GM23338 (cell line): ENCODE results near the gene PALLD. TPM values are rescaled to one million over a fixed set of nuclear protein-coding genes. Genes with fewer than 3 reads are reported as not detected.

Source experiments
- ATAC-seq: fragments of 200-7000 bp; cut with Tn5 transposase; 3 replicates; pipeline ENCODE4 v1.9.1; 2020
- DNase-seq: peaks from one replicate; pipeline ENCODE4 v3.0.0-alpha.2; 2015; ENCODE audit warnings: low spot score
- H2AFZ ChIP-seq: fragments of 200-600 bp; sonication (generic); 2 replicates; pipeline ENCODE4 v1.8.0; 2016; ENCODE audit warnings: antibody characterized with exemption, mild to moderate bottlenecking, moderate library complexity
- H3F3A ChIP-seq: fragments of 200-600 bp; sonication (generic); replicated peaks from 2 replicates; pipeline ENCODE4 v1.8.0; 2017; ENCODE audit warnings: antibody characterized with exemption, mixed run types, low read depth
- H3K27ac ChIP-seq: fragments of 200-600 bp; sonication (generic); 2 replicates; pipeline ENCODE4 v1.6.1; 2016; ENCODE audit warnings: low read depth
- H3K27me3 ChIP-seq: fragments of 200-600 bp; sonication (generic); 2 replicates; pipeline ENCODE4 v1.8.0; 2016; ENCODE audit warnings: mild to moderate bottlenecking, mixed run types, moderate library complexity; ENCODE audit not compliant: insufficient read depth
- H3K36me3 ChIP-seq: fragments of 200-600 bp; sonication (generic); 2 replicates; pipeline ENCODE4 v1.8.0; 2016; ENCODE audit warnings: mild to moderate bottlenecking; ENCODE audit not compliant: insufficient read depth
- H3K4me1 ChIP-seq: fragments of 200-600 bp; sonication (generic); 2 replicates; pipeline ENCODE4 v1.8.0; 2016; ENCODE audit warnings: mild to moderate bottlenecking, moderate library complexity; ENCODE audit not compliant: insufficient read depth
- H3K4me2 ChIP-seq: fragments of 200-600 bp; sonication (generic); 2 replicates; pipeline ENCODE4 v1.7.1; 2017; ENCODE audit warnings: mixed run types
- H3K4me3 ChIP-seq: fragments of 200-600 bp; sonication (generic); 2 replicates; pipeline ENCODE4 v1.6.1; 2016; ENCODE audit warnings: mixed run types
- H3K79me2 ChIP-seq: fragments of 200-600 bp; sonication (generic); replicated peaks from 2 replicates; pipeline ENCODE4 v1.8.0; 2017; ENCODE audit warnings: mild to moderate bottlenecking; ENCODE audit not compliant: insufficient read depth
- H3K9me2 ChIP-seq: fragments of 200-600 bp; sonication (generic); 2 replicates; pipeline ENCODE4 v1.8.0; 2017; ENCODE audit not compliant: insufficient read depth
- H4K20me1 ChIP-seq: fragments of 200-600 bp; sonication (generic); replicated peaks from 2 replicates; pipeline ENCODE4 v1.8.0; 2017; ENCODE audit warnings: mild to moderate bottlenecking; ENCODE audit not compliant: insufficient read depth
- H3K27ac Mint-ChIP-seq: 2 replicates; pipeline ENCODE4 v1.8.0; 2020; ENCODE audit warnings: inconsistent platforms, mild to moderate bottlenecking, moderate library complexity, mixed read lengths
- H3K27me3 Mint-ChIP-seq: 3 replicates; pipeline ENCODE4 v1.8.0; 2022; ENCODE audit warnings: low read depth, mild to moderate bottlenecking, moderate library complexity, mixed read lengths, inconsistent platforms; ENCODE audit not compliant: insufficient read depth, poor library complexity
- H3K36me3 Mint-ChIP-seq: 3 replicates; pipeline ENCODE4 v1.8.0; 2021; ENCODE audit warnings: low read depth, mild to moderate bottlenecking, inconsistent platforms, moderate library complexity, mixed read lengths
- H3K4me1 Mint-ChIP-seq: 3 replicates; pipeline ENCODE4 v1.8.0; 2020; ENCODE audit warnings: mild to moderate bottlenecking, inconsistent platforms, mixed read lengths
- H3K4me3 Mint-ChIP-seq: 3 replicates; pipeline ENCODE4 v1.8.0; 2021; ENCODE audit warnings: moderate library complexity, mild to moderate bottlenecking, inconsistent platforms, mixed read lengths
- H3K9me3 Mint-ChIP-seq: 3 replicates; pipeline ENCODE4 v1.8.0; 2020; ENCODE audit warnings: moderate library complexity, mild to moderate bottlenecking, inconsistent platforms, mixed read lengths
- CREB1 ChIP-seq: fragments of 250-450 bp; sonication (Bioruptor Pico); IDR thresholded peaks from 2 replicates; pipeline ENCODE4 v1.5.0; 2020; ENCODE audit warnings: low read depth, mild to moderate bottlenecking, moderate library complexity
- ETS1 ChIP-seq: IDR thresholded peaks from 2 replicates; pipeline ENCODE4 v1.6.1; 2016; ENCODE audit warnings: antibody characterized with exemption
- EZH2 ChIP-seq: fragments of 200-600 bp; sonication (generic); IDR thresholded peaks from one replicate; pipeline ENCODE4 v1.8.0; 2017; ENCODE audit warnings: antibody characterized with exemption, mild to moderate bottlenecking, low read depth; ENCODE audit not compliant: unreplicated experiment
- EZH2phosphoT487 ChIP-seq: fragments of 200-600 bp; sonication (generic); IDR thresholded peaks from one replicate; pipeline ENCODE4 v1.8.1; 2018; ENCODE audit warnings: antibody characterized with exemption; ENCODE audit not compliant: unreplicated experiment
- JUNB ChIP-seq: IDR thresholded peaks from one replicate; pipeline ENCODE4 v1.6.1; 2016; ENCODE audit warnings: antibody characterized with exemption; ENCODE audit not compliant: unreplicated experiment
- NANOG ChIP-seq: IDR thresholded peaks from 2 replicates; pipeline ENCODE4 v1.6.1; 2016; ENCODE audit warnings: antibody characterized with exemption, borderline replicate concordance
- POLR2AphosphoS5 ChIP-seq: IDR thresholded peaks from 2 replicates; pipeline ENCODE4 v1.6.1; 2016; ENCODE audit warnings: antibody characterized with exemption, low read depth
- REST ChIP-seq: IDR thresholded peaks from one replicate; pipeline ENCODE4 v1.6.1; 2018; ENCODE audit warnings: antibody characterized with exemption; ENCODE audit not compliant: unreplicated experiment
- STAT1 ChIP-seq: IDR thresholded peaks from one replicate; pipeline ENCODE4 v1.6.1; 2016; ENCODE audit warnings: antibody characterized with exemption; ENCODE audit not compliant: unreplicated experiment
- ZNF114 ChIP-seq: fragments of 250-450 bp; sonication (Bioruptor Pico); IDR thresholded peaks from 2 replicates; pipeline ENCODE4 v1.5.0; 2020; ENCODE audit warnings: mild to moderate bottlenecking, moderate library complexity
- ZNF331 ChIP-seq: fragments of 250-450 bp; sonication (Bioruptor Pico); IDR thresholded peaks from 2 replicates; pipeline ENCODE4 v1.5.0; 2020; ENCODE audit warnings: low read depth, mild to moderate bottlenecking, moderate library complexity
- polyA plus RNA-seq: library from polyadenylated mRNA; unstranded; fragments of >200 nt; fragmentation: Nextera tagmentation; extraction: Ambion mirVana; gene quantifications from 2 replicates; pipeline ENCODE4 v1.2.1, GENCODE V29; 2016
- total RNA-seq: library from RNA; depleted of rRNA; stranded (reverse); fragments of >200 nt; shearing (Covaris generic); gene quantifications from 2 replicates; pipeline ENCODE4 v1.2.3, GENCODE V29; 2014
- TF ChIP-seq, protein P1 (sequence below): fragments of 250-450 bp; sonication (Bioruptor Pico); IDR thresholded peaks from 2 replicates; pipeline ENCODE4 v1.5.0; 2020; ENCODE audit warnings: mild to moderate bottlenecking, moderate library complexity
- TF ChIP-seq, protein P2 (sequence below), 2 experiments: fragments of 200-600 bp in 1 of 2; sonication (generic) in 1 of 2; conservative IDR thresholded peaks; 2 replicates each; pipeline versions ENCODE4 v1.5.1 to v1.6.1; 2016 to 2017; ENCODE audit warnings: antibody characterized with exemption in 2 of 2, low read depth in 2 of 2, mild to moderate bottlenecking in 2 of 2, moderate library complexity in 1 of 2

Gene PALLD
- total and polyA plus RNA-seq, 2 experiments from 2014 or later: 13.1 to 30.2 TPM

- H3K36me3 ChIP-seq: no peaks in the 10 kb centered on the region
- H3K4me3 Mint-ChIP-seq: no peak overlapping the region
- no peaks in the 10 kb centered on the region for H4K20me1 ChIP-seq
- no peaks in the 10 kb centered on the region for H3K27me3 Mint-ChIP-seq
- no peaks in the 10 kb centered on the region for H3K79me2 ChIP-seq
- no peak overlapping the region for H3K27ac ChIP-seq
- H3K27ac Mint-ChIP-seq: no peak overlapping the region
- H3K9me3 Mint-ChIP-seq: no peaks in the 10 kb centered on the region
- no peaks in the 10 kb centered on the region for H3K36me3 Mint-ChIP-seq
- no peaks in the 10 kb centered on the region for H3K9me2 ChIP-seq
- H3K4me2 ChIP-seq: no peak overlapping the region
- no peak for ATAC-seq
- no peaks in the 10 kb centered on the region; the same call in 1 of the 2 replicates for H3K4me1 ChIP-seq
- H3K4me3 ChIP-seq: no peak overlapping the region
- no peak overlapping the region for H2AFZ ChIP-seq
- peaks cover under 1% of the 10 kb centered on the region; the same call in 1 of the 3 replicates for H3K4me1 Mint-ChIP-seq
- no peak for DNase-seq
- TF ChIP-seq ZNF331 (no peak), ETS1 (no peak), JUNB (no peak), ZNF114 (CRISPR knock-in tag) (no peak), NANOG (no peak), CREB1 (no peak), POLR2AphosphoS5 (no peak), STAT1 (no peak), REST (no peak), EZH2phosphoT487 (no peak), EZH2 (no peak)
- TF ChIP-seq, protein P1, sequence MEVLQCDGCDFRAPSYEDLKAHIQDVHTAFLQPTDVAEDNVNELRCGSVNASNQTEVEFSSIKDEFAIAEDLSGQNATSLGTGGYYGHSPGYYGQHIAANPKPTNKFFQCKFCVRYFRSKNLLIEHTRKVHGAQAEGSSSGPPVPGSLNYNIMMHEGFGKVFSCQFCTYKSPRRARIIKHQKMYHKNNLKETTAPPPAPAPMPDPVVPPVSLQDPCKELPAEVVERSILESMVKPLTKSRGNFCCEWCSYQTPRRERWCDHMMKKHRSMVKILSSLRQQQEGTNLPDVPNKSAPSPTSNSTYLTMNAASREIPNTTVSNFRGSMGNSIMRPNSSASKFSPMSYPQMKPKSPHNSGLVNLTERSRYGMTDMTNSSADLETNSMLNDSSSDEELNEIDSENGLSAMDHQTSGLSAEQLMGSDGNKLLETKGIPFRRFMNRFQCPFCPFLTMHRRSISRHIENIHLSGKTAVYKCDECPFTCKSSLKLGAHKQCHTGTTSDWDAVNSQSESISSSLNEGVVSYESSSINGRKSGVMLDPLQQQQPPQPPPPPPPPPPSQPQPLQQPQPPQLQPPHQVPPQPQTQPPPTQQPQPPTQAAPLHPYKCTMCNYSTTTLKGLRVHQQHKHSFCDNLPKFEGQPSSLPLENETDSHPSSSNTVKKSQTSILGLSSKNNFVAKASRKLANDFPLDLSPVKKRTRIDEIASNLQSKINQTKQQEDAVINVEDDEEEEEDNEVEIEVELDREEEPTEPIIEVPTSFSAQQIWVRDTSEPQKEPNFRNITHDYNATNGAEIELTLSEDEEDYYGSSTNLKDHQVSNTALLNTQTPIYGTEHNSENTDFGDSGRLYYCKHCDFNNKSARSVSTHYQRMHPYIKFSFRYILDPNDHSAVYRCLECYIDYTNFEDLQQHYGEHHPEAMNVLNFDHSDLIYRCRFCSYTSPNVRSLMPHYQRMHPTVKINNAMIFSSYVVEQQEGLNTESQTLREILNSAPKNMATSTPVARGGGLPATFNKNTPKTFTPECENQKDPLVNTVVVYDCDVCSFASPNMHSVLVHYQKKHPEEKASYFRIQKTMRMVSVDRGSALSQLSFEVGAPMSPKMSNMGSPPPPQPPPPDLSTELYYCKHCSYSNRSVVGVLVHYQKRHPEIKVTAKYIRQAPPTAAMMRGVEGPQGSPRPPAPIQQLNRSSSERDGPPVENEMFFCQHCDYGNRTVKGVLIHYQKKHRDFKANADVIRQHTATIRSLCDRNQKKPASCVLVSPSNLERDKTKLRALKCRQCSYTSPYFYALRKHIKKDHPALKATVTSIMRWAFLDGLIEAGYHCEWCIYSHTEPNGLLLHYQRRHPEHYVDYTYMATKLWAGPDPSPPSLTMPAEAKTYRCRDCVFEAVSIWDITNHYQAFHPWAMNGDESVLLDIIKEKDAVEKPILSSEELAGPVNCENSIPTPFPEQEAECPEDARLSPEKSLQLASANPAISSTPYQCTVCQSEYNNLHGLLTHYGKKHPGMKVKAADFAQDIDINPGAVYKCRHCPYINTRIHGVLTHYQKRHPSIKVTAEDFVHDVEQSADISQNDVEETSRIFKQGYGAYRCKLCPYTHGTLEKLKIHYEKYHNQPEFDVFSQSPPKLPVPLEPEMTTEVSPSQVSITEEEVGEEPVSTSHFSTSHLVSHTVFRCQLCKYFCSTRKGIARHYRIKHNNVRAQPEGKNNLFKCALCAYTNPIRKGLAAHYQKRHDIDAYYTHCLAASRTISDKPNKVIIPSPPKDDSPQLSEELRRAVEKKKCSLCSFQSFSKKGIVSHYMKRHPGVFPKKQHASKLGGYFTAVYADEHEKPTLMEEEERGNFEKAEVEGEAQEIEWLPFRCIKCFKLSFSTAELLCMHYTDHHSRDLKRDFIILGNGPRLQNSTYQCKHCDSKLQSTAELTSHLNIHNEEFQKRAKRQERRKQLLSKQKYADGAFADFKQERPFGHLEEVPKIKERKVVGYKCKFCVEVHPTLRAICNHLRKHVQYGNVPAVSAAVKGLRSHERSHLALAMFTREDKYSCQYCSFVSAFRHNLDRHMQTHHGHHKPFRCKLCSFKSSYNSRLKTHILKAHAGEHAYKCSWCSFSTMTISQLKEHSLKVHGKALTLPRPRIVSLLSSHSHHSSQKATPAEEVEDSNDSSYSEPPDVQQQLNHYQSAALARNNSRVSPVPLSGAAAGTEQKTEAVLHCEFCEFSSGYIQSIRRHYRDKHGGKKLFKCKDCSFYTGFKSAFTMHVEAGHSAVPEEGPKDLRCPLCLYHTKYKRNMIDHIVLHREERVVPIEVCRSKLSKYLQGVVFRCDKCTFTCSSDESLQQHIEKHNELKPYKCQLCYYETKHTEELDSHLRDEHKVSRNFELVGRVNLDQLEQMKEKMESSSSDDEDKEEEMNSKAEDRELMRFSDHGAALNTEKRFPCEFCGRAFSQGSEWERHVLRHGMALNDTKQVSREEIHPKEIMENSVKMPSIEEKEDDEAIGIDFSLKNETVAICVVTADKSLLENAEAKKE (CRISPR knock-in tag): no peak
- TF ChIP-seq, protein P2, sequence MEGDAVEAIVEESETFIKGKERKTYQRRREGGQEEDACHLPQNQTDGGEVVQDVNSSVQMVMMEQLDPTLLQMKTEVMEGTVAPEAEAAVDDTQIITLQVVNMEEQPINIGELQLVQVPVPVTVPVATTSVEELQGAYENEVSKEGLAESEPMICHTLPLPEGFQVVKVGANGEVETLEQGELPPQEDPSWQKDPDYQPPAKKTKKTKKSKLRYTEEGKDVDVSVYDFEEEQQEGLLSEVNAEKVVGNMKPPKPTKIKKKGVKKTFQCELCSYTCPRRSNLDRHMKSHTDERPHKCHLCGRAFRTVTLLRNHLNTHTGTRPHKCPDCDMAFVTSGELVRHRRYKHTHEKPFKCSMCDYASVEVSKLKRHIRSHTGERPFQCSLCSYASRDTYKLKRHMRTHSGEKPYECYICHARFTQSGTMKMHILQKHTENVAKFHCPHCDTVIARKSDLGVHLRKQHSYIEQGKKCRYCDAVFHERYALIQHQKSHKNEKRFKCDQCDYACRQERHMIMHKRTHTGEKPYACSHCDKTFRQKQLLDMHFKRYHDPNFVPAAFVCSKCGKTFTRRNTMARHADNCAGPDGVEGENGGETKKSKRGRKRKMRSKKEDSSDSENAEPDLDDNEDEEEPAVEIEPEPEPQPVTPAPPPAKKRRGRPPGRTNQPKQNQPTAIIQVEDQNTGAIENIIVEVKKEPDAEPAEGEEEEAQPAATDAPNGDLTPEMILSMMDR (conservative IDR thresholded peaks at IDR 0.05; ENCODE audit: low read depth in 2 of 2): no peak
- no peaks in the 10 kb centered on the region for H3K27me3 ChIP-seq
- H3F3A ChIP-seq: no peaks in the 10 kb centered on the region
These were observed 246.3 kb downstream of the PALLD start for GRCh38 chr4:168743131-168743530.
